ENCODE results near the gene PDIA5.

Gene PDIA5

GRCh38 chr3:123071581-123071980 lies 4.8 kb downstream of the PDIA5 start:
- no peak for DNase-seq

GRCh38 chr3:123072152-123072551 lies 5.3 kb downstream of the PDIA5 start:
- no peak for DNase-seq

GRCh38 chr3:123072564-123072963 lies 5.7 kb downstream of the PDIA5 start:
- no peak for DNase-seq

- DNase-seq: peak; percentile 55
These were observed 8.5 kb downstream of the PDIA5 start for GRCh38 chr3:123075359-123075758.

- DNase-seq: no peak
These were observed 9.3 kb downstream of the PDIA5 start for GRCh38 chr3:123076112-123076495.

- no peak for DNase-seq
These were observed 9.9 kb downstream of the PDIA5 start for GRCh38 chr3:123076496-123077418.

- DNase-seq: no peak
These were observed 11.3 kb downstream of the PDIA5 start for GRCh38 chr3:123078101-123078500.

GRCh38 chr3:123080864-123081562 lies 14.2 kb downstream of the PDIA5 start:
- DNase-seq: no peak

- DNase-seq: no peak
These were observed 15.0 kb downstream of the PDIA5 start for GRCh38 chr3:123081718-123082369.

- no peak for DNase-seq
These were observed 15.7 kb downstream of the PDIA5 start for GRCh38 chr3:123082370-123083065.

- DNase-seq: no peak
These were observed 16.7 kb downstream of the PDIA5 start for GRCh38 chr3:123083383-123084124.

GRCh38 chr3:123084192-123084591 lies 17.4 kb downstream of the PDIA5 start:
- no peak for DNase-seq

GRCh38 chr3:123084738-123085237 lies 18.0 kb downstream of the PDIA5 start:
- DNase-seq: no peak

GRCh38 chr3:123085293-123085931 lies 18.6 kb downstream of the PDIA5 start:
- no peak for DNase-seq

GRCh38 chr3:123085932-123086627 lies 19.3 kb downstream of the PDIA5 start:
- no peak for DNase-seq

GRCh38 chr3:123088387-123088786 lies 21.6 kb downstream of the PDIA5 start:
- DNase-seq: peak; percentile 45

GRCh38 chr3:123089611-123090331 lies 22.9 kb downstream of the PDIA5 start:
- no peak for DNase-seq

GRCh38 chr3:123090728-123091531 lies 24.1 kb downstream of the PDIA5 start:
- no peak for DNase-seq

GRCh38 chr3:123092243-123092642 lies 25.4 kb downstream of the PDIA5 start:
- DNase-seq: no peak

Data from fibroblast of skin of back (primary cell).